Cardiac fibroblast (primary cell): ENCODE data around the gene TBCA.
"Not testable (repeated sequence)": the region's sequence is repeated elsewhere in the genome, so short reads cannot be mapped to it uniquely, and the experiment has no call there.

Experiments
- DNase-seq, 2 donors: peaks; one replicate each; pipeline versions ENCODE4 v3.0.0 to v3.0.0-alpha.2; 2010; ENCODE audit warnings: low read depth in 2 of 2
- H3K4me3 ChIP-seq, 2 donors: replicated peaks in 1 of 2; 1 replicate in 1 of 2; 2 replicates in 1 of 2; pipeline ENCODE4 v1.5.1; 2011; ENCODE audit warnings: low read depth in 2 of 2, low read length in 2 of 2, mild to moderate bottlenecking in 2 of 2, moderate library complexity in 1 of 2
- TF ChIP-seq, protein P1 (sequence below): IDR thresholded peaks from one replicate; pipeline ENCODE4 v1.5.1; 2011; ENCODE audit warnings: low read depth, mild to moderate bottlenecking, low read length, inconsistent platforms

The TBCA gene

DNA sequence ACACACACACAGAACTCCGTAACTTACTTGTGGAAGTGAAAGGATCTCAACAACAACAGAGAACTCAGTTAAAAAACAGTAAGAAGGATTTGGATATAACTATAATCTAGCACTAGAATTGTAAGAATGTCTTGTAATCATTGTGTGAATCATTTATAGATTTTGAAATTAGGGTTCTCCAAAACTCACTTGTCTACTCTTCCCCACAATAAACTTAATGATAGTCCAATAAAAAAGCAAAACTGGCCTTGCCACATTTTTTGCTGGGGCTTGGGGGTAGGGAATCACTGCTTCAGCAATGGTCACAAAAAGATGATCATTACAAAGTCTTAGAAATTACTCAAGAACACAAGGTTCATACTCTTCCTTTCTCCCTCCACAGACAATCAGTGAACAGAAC is 8.8 kb downstream of the TBCA start:
- TF ChIP-seq, protein P1, sequence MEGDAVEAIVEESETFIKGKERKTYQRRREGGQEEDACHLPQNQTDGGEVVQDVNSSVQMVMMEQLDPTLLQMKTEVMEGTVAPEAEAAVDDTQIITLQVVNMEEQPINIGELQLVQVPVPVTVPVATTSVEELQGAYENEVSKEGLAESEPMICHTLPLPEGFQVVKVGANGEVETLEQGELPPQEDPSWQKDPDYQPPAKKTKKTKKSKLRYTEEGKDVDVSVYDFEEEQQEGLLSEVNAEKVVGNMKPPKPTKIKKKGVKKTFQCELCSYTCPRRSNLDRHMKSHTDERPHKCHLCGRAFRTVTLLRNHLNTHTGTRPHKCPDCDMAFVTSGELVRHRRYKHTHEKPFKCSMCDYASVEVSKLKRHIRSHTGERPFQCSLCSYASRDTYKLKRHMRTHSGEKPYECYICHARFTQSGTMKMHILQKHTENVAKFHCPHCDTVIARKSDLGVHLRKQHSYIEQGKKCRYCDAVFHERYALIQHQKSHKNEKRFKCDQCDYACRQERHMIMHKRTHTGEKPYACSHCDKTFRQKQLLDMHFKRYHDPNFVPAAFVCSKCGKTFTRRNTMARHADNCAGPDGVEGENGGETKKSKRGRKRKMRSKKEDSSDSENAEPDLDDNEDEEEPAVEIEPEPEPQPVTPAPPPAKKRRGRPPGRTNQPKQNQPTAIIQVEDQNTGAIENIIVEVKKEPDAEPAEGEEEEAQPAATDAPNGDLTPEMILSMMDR = no peak
- no peak overlapping the region for H3K4me3 ChIP-seq
- no peak for DNase-seq

DNA sequence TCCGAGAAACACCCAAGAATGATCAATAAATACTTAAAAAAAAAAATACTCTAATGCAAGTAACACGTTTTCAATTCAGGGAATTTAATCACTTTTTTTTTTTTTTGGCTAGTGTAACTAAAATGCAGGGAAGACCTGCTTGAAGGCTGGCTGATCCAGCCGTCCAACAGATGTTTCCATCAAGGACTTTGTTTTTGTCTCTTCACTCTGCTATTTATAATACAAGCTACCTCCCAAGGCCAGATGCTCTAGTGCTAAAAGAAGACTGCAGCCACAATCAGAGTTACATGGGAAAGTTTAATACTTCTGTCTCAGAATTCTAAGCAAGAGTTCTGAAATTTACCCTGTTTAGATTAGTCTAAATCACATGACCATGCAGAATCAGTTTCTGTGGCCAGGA is 14.5 kb downstream of the TBCA start:
- TF ChIP-seq, protein P1 = no peak
- DNase-seq = no peak
- H3K4me3 ChIP-seq = no peak overlapping the region

DNA sequence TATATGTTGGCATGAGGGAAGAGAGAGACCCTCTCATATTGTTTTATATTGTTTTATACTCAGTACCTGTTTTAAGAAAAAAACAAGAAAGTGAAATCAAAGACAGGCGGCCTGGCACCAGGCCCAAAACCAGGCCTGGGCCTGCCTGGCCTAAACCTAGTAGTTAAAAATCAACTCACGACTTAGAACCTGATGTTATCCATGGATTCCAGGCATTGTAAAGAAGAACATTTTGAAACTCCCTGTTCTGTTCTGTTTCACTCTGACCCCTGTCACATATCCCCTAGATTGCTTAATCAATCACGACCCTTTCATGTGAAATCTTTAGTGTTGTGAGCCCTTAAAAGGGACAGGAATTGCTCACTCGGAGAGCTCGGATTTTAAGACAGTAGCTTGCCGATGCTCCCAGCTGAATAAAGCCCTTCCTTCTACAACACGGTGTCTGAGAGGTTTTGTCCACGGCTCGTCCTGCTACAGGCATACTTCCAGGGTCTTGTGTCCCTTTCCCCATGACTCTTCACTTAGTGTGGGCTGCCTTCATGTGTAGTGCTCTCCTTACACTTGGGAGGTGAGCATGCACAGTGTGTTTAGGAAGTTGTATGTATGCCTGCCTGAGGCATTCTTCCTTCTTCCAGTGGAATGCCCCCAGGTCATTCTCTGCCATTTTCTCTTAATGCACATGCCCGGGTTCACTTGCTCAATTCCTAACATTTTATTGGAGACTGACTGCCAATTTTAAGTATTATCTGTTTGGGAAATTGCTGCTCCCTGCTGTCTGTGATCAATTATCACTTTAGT is 17.8 kb downstream of the TBCA start:
- TF ChIP-seq, protein P1 = no peak
- no peak for DNase-seq
- no peak overlapping the region for H3K4me3 ChIP-seq

DNA sequence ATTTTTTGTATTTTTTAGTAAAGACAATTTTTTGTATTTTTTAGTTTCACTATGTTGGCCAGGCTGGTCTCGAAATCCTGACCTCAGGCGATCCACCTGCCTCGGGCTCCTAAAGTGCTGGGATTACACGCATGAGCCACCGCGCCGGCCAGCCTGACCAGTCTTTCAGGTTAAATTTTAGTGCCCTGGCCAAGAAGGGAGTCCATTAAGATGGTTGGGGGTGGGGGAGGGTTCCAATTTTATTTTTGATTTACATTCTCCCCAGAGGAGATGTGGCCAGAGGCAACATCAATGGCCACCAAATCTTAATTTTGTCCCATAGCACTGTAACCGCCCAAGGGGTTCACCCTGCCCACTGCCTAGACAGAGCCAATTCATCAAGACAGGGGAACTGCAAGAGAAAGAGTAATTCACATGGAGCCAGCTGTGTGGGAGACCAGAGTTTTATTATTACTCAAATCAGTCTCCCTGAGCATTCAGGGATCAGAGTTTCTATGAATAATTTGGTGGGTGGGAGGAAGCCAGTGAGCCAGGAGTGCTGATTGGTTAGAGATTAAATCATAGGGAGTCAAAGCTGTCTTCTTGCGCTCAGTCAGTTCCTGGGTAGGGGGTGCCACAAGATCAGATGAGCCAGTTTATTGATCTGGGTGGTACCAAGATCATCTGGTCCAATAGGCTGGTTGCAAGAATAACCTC is 24.7 kb downstream of the TBCA start:
- TF ChIP-seq, protein P1 = no peak
- DNase-seq = no peak
- no peak overlapping the region for H3K4me3 ChIP-seq

DNA sequence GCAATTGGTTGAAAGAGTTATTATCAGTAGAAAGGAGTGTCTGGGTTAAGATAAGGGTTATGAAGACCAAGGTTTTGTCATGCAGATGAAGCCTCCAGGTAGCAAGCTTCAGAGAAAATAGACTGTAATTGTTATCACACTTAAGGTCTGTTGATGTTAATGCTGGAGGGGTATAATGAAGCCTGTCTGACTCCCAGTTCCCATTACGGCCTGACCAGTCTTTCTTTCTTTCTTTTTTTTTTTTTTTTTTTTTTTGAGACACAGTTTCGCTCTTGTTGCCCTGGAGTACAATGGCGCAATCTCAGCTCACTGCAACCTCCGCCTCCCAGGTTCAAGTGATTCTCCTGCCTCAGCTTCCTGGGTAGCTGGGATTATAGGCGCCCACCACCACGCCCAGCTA is 25.2 kb downstream of the TBCA start:
- not testable (repeated sequence) for DNase-seq, H3K4me3 ChIP-seq

DNA sequence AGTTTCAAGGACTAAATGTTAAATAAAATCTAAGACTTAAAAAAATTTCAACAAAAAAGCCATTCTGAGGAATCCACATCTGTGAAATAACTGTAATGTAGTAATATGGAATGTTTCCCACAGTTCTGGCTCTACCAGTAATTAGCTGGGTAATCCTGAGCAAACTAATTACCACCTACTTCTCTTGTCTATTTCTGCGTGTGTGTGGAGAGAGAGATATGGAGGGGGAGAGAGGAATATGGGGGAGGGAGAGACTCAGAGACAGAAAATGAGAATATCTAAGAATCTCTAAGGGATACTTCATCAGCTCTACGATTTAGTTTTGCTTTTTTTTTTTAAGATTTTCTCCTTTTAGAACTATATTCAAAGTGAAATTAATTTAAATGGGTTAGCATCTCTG is 28.0 kb downstream of the TBCA start:
- TF ChIP-seq, protein P1 = no peak
- no peak for DNase-seq

DNA sequence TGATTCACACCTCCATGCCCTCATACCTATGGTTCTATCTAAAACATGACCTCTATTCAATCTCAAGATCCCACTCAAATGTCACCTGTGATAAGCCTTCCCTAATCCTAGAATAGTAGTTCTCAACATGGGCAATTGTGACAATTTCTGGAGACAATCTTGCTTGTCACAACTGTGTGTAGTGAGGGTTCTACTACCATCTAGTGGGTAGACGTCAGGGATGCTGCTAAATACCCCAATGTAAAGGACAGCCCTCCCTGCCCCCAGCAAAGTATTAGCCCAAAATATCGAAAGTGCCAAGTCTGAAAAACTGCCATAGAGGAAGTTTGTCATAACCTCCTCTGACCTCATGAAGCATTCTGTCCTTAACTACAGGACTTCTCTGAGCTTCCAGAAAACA is 32.0 kb downstream of the TBCA start:
- TF ChIP-seq, protein P1 = no peak
- no peak for DNase-seq

More for the DNA sequence above, 28.0 kb downstream of the TBCA start:
- no peak overlapping the region for H3K4me3 ChIP-seq

More for the DNA sequence above, 32.0 kb downstream of the TBCA start:
- H3K4me3 ChIP-seq = no peak overlapping the region
